Measurements from ENCODE around the gene MTHFSD. TPM values are rescaled to one million over a fixed set of nuclear protein-coding genes. Genes with fewer than 3 reads are reported as not detected.

The MTHFSD gene
- total RNA-seq, 2 donors from 2014 or later: 15.4 to 23.7 TPM

GRCh38 chr16:86514481-86515376 lies 40.3 kb downstream of the MTHFSD start:
- Histone ChIP-seq H3K4me1 (no peaks in the 10 kb centered on the region), H3K9ac (ENCODE audit: low read depth in 2 of 2, low read length in 2 of 2) (peak overlapping the region; percentile 4 to 76), H3K9me3 (no peaks in the 10 kb centered on the region), H3K27ac (peak overlapping the region; percentile 65), H3K4me3 (peak overlapping the region; percentile 28), H3K27me3 (peaks cover 68% of the 10 kb centered on the region), H3K36me3 (no peaks in the 10 kb centered on the region)
- intact Hi-C loops (cut with DNase I): loop anchor here (10.0 kb wide), 1 partner anchor 320 kb away; no protein-coding TSS in a partner anchor
- TF ChIP-seq, protein P1, sequence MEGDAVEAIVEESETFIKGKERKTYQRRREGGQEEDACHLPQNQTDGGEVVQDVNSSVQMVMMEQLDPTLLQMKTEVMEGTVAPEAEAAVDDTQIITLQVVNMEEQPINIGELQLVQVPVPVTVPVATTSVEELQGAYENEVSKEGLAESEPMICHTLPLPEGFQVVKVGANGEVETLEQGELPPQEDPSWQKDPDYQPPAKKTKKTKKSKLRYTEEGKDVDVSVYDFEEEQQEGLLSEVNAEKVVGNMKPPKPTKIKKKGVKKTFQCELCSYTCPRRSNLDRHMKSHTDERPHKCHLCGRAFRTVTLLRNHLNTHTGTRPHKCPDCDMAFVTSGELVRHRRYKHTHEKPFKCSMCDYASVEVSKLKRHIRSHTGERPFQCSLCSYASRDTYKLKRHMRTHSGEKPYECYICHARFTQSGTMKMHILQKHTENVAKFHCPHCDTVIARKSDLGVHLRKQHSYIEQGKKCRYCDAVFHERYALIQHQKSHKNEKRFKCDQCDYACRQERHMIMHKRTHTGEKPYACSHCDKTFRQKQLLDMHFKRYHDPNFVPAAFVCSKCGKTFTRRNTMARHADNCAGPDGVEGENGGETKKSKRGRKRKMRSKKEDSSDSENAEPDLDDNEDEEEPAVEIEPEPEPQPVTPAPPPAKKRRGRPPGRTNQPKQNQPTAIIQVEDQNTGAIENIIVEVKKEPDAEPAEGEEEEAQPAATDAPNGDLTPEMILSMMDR (IDR thresholded peaks at IDR 0.05): no peak
- DNase-seq: no peak

GRCh38 chr16:86513471-86514277 lies 41.4 kb downstream of the MTHFSD start:
- Histone ChIP-seq H3K36me3 (no peaks in the 10 kb centered on the region), H3K4me3 (peak overlapping the region; percentile 52), H3K27ac (peak overlapping the region; percentile 82), H3K9me3 (no peaks in the 10 kb centered on the region), H3K9ac (ENCODE audit: low read depth in 2 of 2, low read length in 2 of 2) (peak overlapping the region in 1 of 2 donors; percentile 43), H3K27me3 (peaks cover 79% of the 10 kb centered on the region), H3K4me1 (no peaks in the 10 kb centered on the region)
- TF ChIP-seq, protein P1 (IDR thresholded peaks at IDR 0.05): no peak
- intact Hi-C loops (cut with DNase I): loop anchor here (10.0 kb wide), 1 partner anchor 319 kb away; no protein-coding TSS in a partner anchor
- DNase-seq: no peak

DNA sequence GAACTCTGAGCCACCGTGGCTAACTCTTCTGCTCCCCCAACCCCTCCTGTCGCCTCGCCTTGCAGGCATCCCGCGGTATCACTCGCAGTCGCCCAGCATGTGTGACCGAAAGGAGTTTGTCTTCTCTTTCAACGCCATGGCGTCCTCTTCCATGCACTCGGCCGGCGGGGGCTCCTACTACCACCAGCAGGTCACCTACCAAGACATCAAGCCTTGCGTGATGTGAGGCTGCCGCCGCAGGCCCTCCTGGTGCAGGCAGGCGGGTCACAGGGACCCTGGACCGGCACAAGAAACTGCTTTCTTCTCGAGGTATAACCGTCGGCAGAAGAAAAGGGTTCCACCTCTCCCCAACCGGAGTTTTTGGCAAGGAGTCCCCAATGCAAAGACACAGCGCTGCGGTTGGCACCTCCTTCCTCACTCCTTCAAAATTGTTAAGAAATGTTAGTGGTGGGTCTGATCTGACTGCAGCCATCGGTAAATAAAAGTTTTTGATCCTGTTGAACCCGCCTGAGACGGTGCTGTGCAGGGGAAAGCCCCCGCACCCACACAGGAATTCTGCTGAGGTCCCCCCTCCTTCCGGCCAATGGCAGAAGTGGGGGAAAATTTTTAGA lies 42.1 kb downstream of the MTHFSD start:
- Histone ChIP-seq H3K27ac (peak overlapping the region; percentile 82), H3K9me3 (no peaks in the 10 kb centered on the region), H3K4me1 (no peaks in the 10 kb centered on the region), H3K27me3 (peaks cover 86% of the 10 kb centered on the region), H3K9ac (ENCODE audit: low read depth in 2 of 2, low read length in 2 of 2) (peak overlapping the region; percentile 73 to 91), H3K36me3 (no peaks in the 10 kb centered on the region), H3K4me3 (peak overlapping the region; percentile 52)
- intact Hi-C loops (cut with DNase I): loop anchor here (10.0 kb wide), 1 partner anchor 318 kb away; no protein-coding TSS in a partner anchor
- TF ChIP-seq, protein P1 (IDR thresholded peaks at IDR 0.05): no peak
- DNase-seq: no peak

GRCh38 chr16:86512301-86512859 lies 42.7 kb downstream of the MTHFSD start:
- DNase-seq: no peak
- no peaks in the 10 kb centered on the region for H3K36me3 ChIP-seq
- peaks cover 88% of the 10 kb centered on the region for H3K27me3 ChIP-seq
- TF ChIP-seq, protein P1 (IDR thresholded peaks at IDR 0.05): no peak
- peak overlapping the region; percentile 73 to 91 for H3K9ac ChIP-seq (ENCODE audit: low read depth in 2 of 2, low read length in 2 of 2)
- H3K27ac ChIP-seq: peak overlapping the region; percentile 82
- no peaks in the 10 kb centered on the region for H3K4me1 ChIP-seq
- no peaks in the 10 kb centered on the region for H3K9me3 ChIP-seq
- intact Hi-C loops (cut with DNase I): loop anchor here (10.0 kb wide), 1 partner anchor 318 kb away; no protein-coding TSS in a partner anchor
- H3K4me3 ChIP-seq: peak overlapping the region; percentile 52

Data from colonic mucosa (tissue), 4 donors.